ENCODE measurements around the gene HHIPL1.

GRCh38 chr14:99704037-99704436, 59.1 kb downstream of the HHIPL1 start:
- TF ChIP-seq CTCF (conservative IDR thresholded peaks at IDR 0.05; ENCODE audit: low read depth, low read length), result no peak
- TF ChIP-seq EZH2 (IDR thresholded peaks at IDR 0.05; ENCODE audit: borderline replicate concordance, low read depth, low read length, poor library complexity, severe bottlenecking), result no peak

Data from A673 (cell line).